ENCODE results near the gene PARD3B.

PARD3B gene

DNA sequence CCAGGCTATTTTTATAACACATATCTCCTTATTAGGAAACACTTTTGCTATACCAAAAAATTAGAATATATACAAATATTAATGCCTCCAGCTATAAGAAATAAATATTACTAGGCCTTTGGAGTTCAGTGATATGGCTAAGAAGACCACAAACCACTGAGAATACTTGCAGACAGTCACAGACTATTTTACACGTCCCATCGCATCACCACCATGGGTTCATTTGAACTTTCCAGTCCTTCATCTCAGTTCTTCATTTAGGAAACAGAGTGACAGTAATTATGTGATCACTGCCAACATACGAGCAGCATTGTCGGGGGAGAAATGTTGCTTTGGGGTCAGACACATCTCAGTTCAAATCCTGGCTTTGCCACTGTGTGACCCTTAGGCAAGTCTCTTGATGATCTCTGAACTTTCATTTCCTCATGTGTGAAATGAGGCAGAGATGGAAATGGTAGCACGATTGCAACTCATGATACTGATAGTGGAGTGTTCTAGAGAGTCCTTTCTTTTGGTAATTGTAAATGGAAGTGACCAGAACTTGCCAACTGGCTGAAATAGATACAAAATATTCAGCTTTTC lies 998.1 kb downstream of the PARD3B start:
- no peak overlapping the region for H3K9ac ChIP-seq (ENCODE audit: low read length)
- no peaks in the 10 kb centered on the region for H3F3A ChIP-seq (ENCODE audit: insufficient read depth)
- H3K27ac ChIP-seq (ENCODE audit: low read depth, low read length): no peak overlapping the region
- H3K9me3 ChIP-seq (ENCODE audit: insufficient read depth, low read length): no peaks in the 10 kb centered on the region
- no peaks in the 10 kb centered on the region for H4K20me1 ChIP-seq (ENCODE audit: low read depth, low read length)
- H3K79me2 ChIP-seq (ENCODE audit: insufficient read depth, low read length): no peaks in the 10 kb centered on the region
- H3K4me2 ChIP-seq (ENCODE audit: low read depth, low read length, poor library complexity, severe bottlenecking): no peak overlapping the region
- no peaks in the 10 kb centered on the region for H3K9me2 ChIP-seq (replicated peaks; ENCODE audit: insufficient read depth, low read length)
- H3K4me3 ChIP-seq (ENCODE audit: insufficient read depth, low read length, poor library complexity, severe bottlenecking): no peak overlapping the region
- TF ChIP-seq, protein P1, sequence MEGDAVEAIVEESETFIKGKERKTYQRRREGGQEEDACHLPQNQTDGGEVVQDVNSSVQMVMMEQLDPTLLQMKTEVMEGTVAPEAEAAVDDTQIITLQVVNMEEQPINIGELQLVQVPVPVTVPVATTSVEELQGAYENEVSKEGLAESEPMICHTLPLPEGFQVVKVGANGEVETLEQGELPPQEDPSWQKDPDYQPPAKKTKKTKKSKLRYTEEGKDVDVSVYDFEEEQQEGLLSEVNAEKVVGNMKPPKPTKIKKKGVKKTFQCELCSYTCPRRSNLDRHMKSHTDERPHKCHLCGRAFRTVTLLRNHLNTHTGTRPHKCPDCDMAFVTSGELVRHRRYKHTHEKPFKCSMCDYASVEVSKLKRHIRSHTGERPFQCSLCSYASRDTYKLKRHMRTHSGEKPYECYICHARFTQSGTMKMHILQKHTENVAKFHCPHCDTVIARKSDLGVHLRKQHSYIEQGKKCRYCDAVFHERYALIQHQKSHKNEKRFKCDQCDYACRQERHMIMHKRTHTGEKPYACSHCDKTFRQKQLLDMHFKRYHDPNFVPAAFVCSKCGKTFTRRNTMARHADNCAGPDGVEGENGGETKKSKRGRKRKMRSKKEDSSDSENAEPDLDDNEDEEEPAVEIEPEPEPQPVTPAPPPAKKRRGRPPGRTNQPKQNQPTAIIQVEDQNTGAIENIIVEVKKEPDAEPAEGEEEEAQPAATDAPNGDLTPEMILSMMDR (IDR thresholded peaks at IDR 0.05; ENCODE audit: insufficient read depth, low read length, poor library complexity, severe bottlenecking): no peak
- TF ChIP-seq EZH2phosphoT487 (conservative IDR thresholded peaks at IDR 0.05; ENCODE audit: low read length): no peak
- H3K36me3 ChIP-seq (ENCODE audit: low read length): no peaks in the 10 kb centered on the region
- no peak overlapping the region for H2AFZ ChIP-seq (ENCODE audit: low read depth, low read length, severe bottlenecking)
- no peaks in the 10 kb centered on the region for H3K27me3 ChIP-seq (ENCODE audit: low read length)

DNA sequence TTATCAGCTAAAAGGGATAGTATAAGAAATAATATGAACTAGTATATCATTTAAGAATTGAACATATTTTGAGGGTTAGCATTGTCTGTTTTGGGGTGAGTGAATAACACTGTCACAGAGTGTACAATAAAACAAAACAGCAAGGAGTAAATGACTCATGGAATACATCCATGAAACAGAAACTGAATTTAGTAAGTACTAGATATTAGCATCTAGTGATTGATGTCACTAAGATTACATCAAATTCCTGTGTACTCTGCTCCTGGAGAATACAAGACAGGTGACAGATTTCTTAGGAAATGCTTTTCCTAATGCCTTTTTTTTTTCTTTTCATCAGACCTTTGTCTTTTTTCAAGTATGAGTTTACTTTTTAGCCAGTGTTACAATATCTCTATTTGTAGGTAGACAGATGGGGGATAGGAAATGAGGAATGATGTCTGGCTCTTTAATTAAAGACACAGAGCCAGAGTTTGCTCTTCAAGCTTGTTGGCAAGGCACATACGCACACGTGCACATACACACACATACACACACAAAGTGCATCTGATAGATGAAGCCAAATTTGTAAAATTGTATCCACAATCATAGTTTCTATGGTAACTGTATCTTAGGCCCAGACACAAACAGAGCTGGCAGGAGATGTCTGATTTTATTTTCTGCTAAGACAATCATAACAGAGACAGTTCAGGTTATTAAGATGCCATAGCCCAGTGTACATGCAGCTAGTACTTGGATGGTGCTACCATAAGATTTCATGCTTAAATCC lies 998.8 kb downstream of the PARD3B start:
- Histone ChIP-seq H2AFZ (ENCODE audit: low read depth, low read length, severe bottlenecking) (no peak overlapping the region), H3K27ac (ENCODE audit: low read depth, low read length) (no peak overlapping the region), H3K79me2 (ENCODE audit: insufficient read depth, low read length) (no peaks in the 10 kb centered on the region), H3K4me2 (ENCODE audit: low read depth, low read length, poor library complexity, severe bottlenecking) (no peak overlapping the region), H4K20me1 (ENCODE audit: low read depth, low read length) (no peaks in the 10 kb centered on the region), H3K36me3 (ENCODE audit: low read length) (no peaks in the 10 kb centered on the region), H3K9me3 (ENCODE audit: insufficient read depth, low read length) (no peaks in the 10 kb centered on the region), H3F3A (ENCODE audit: insufficient read depth) (no peaks in the 10 kb centered on the region), H3K9ac (ENCODE audit: low read length) (no peak overlapping the region), H3K27me3 (ENCODE audit: low read length) (no peaks in the 10 kb centered on the region), H3K9me2 (replicated peaks; ENCODE audit: insufficient read depth, low read length) (no peaks in the 10 kb centered on the region), H3K4me3 (ENCODE audit: insufficient read depth, low read length, poor library complexity, severe bottlenecking) (no peak overlapping the region)
- no peak for TF ChIP-seq EZH2phosphoT487 (conservative IDR thresholded peaks at IDR 0.05; ENCODE audit: low read length)
- TF ChIP-seq, protein P1 (IDR thresholded peaks at IDR 0.05; ENCODE audit: insufficient read depth, low read length, poor library complexity, severe bottlenecking): no peak

GRCh38 chr2:205545971-205546816 lies 1000.9 kb downstream of the PARD3B start:
- Histone ChIP-seq H3K27me3 (ENCODE audit: low read length) (no peaks in the 10 kb centered on the region), H3K79me2 (ENCODE audit: insufficient read depth, low read length) (no peaks in the 10 kb centered on the region), H3F3A (ENCODE audit: insufficient read depth) (no peaks in the 10 kb centered on the region), H3K9me2 (replicated peaks; ENCODE audit: insufficient read depth, low read length) (no peaks in the 10 kb centered on the region), H3K36me3 (ENCODE audit: low read length) (no peaks in the 10 kb centered on the region), H3K9me3 (ENCODE audit: insufficient read depth, low read length) (no peaks in the 10 kb centered on the region), H2AFZ (ENCODE audit: low read depth, low read length, severe bottlenecking) (no peak overlapping the region), H3K27ac (ENCODE audit: low read depth, low read length) (no peak overlapping the region), H4K20me1 (ENCODE audit: low read depth, low read length) (no peaks in the 10 kb centered on the region), H3K4me3 (ENCODE audit: insufficient read depth, low read length, poor library complexity, severe bottlenecking) (no peak overlapping the region), H3K9ac (ENCODE audit: low read length) (no peak overlapping the region), H3K4me2 (ENCODE audit: low read depth, low read length, poor library complexity, severe bottlenecking) (no peak overlapping the region)
- TF ChIP-seq EZH2phosphoT487 (conservative IDR thresholded peaks at IDR 0.05; ENCODE audit: low read length): no peak
- TF ChIP-seq, protein P1 (IDR thresholded peaks at IDR 0.05; ENCODE audit: insufficient read depth, low read length, poor library complexity, severe bottlenecking): no peak

All from SU-DHL-6 (cell line).